SK-N-SH (cell line): ENCODE data around the gene PDIA6.

ENCODE experiments used
- CTCF ChIP-seq: fragments of 200-600 bp; sonication (generic); IDR thresholded peaks from 2 replicates; pipeline ENCODE4 v1.6.1; 2017; ENCODE audit warnings: antibody characterized with exemption, mild to moderate bottlenecking, moderate library complexity
- EP300 ChIP-seq, 2 experiments: IDR thresholded peaks; 2 replicates each; pipeline versions ENCODE4 v1.4.0 to v1.6.1; 2012; ENCODE audit warnings: borderline replicate concordance in 1 of 2, low read depth in 1 of 2, low read length in 1 of 2
- FOSL2 ChIP-seq: IDR thresholded peaks from 2 replicates; pipeline ENCODE4 v1.4.0; 2012; ENCODE audit warnings: low read depth, mild to moderate bottlenecking, moderate library complexity, borderline replicate concordance
- POLR2AphosphoS5 ChIP-seq: IDR thresholded peaks from 2 replicates; pipeline ENCODE4 v1.6.1; 2012; ENCODE audit warnings: low read depth, low read length
- REST ChIP-seq: IDR thresholded peaks from 2 replicates; pipeline ENCODE4 v1.6.1; 2012; ENCODE audit warnings: mild to moderate bottlenecking, low read depth, low read length, moderate library complexity
- SIN3A ChIP-seq: IDR thresholded peaks from 2 replicates; pipeline ENCODE4 v1.6.1; 2012; ENCODE audit warnings: low read depth, mild to moderate bottlenecking, low read length, moderate library complexity, borderline replicate concordance
- SMC3 ChIP-seq: IDR thresholded peaks from 2 replicates; pipeline ENCODE4 v1.6.1; 2012; ENCODE audit warnings: low read depth, low read length, improper control_type of control experiment
- TCF12 ChIP-seq: IDR thresholded peaks from 2 replicates; pipeline ENCODE4 v1.4.0; 2012
- TF ChIP-seq, protein P1 (sequence below): fragments of 150-350 bp; IDR thresholded peaks from 2 replicates; pipeline ENCODE4 v1.6.1; 2017; ENCODE audit warnings: antibody characterized with exemption, low read length, low read depth, borderline replicate concordance

DNA sequence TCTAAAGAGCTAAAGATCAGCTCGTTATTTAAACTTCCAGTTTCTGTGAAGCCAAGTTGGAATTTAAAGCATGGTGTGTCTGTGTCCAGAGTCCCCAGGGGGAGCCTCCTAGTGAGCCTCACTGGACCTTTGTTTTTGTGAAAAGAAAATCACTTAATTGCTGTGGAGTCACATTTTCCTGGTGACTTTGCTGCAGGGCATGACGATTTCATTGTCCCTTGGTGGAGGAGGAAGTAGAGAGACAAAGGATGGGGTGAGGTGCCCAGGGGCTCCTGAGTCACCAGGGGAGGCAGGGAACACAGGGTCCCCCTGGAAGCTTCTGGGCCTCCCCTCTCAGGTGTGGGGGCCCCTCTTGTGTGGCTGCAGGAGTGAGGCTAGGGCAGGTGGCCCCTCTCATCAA, 71.4 kb downstream of the PDIA6 start:
- TF ChIP-seq, protein P1, sequence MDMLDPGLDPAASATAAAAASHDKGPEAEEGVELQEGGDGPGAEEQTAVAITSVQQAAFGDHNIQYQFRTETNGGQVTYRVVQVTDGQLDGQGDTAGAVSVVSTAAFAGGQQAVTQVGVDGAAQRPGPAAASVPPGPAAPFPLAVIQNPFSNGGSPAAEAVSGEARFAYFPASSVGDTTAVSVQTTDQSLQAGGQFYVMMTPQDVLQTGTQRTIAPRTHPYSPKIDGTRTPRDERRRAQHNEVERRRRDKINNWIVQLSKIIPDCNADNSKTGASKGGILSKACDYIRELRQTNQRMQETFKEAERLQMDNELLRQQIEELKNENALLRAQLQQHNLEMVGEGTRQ: no peak
- TF ChIP-seq CTCF (no peak), SMC3 (no peak), REST (no peak), EP300 (IDR thresholded peaks at IDR 0.05; ENCODE audit: borderline replicate concordance in 1 of 2, low read depth in 1 of 2, low read length in 1 of 2) (no peak), SIN3A (no peak), TCF12 (no peak), FOSL2 (no peak), POLR2AphosphoS5 (no peak)
